Esophagus squamous epithelium (tissue), 5 donors: ENCODE measurements around the gene MEPCE. TPM values are rescaled to one million over a fixed set of nuclear protein-coding genes. Genes with fewer than 3 reads are reported as not detected.
A peak's percentile ranks its signal among the peaks of the same experiment; 100 is the strongest.

Experiments
- DNase-seq: peaks from one replicate; lab custom pipeline; 2025; lab: John Stamatoyannopoulos, UW
- H3K27ac ChIP-seq, 4 donors: fragments of 200-600 bp; sonication (generic); one replicate each; pipeline ENCODE4 v1.5.1; 2016 to 2019; ENCODE audit warnings: mild to moderate bottlenecking in 1 of 4
- H3K27me3 ChIP-seq, 4 donors: fragments of 200-600 bp; sonication (generic); 1 replicate in 3 of 4; 2 replicates in 1 of 4; pipeline versions ENCODE4 v1.5.1 to v1.6.0; 2017 to 2021; ENCODE audit warnings: antibody characterized with exemption in 1 of 4
- H3K36me3 ChIP-seq, 3 donors: fragments of 200-600 bp; sonication (generic); one replicate each; pipeline ENCODE4 v1.5.1; 2016 to 2019
- H3K4me1 ChIP-seq, 3 donors: fragments of 200-600 bp; sonication (generic); one replicate each; pipeline ENCODE4 v1.5.1; 2017 to 2019
- H3K4me3 ChIP-seq, 4 donors: fragments of 200-600 bp; sonication (generic); 1 replicate in 3 of 4; 2 replicates in 1 of 4; pipeline ENCODE4 v1.5.1; 2016 to 2019; ENCODE audit warnings: mild to moderate bottlenecking in 2 of 4, moderate library complexity in 1 of 4
- H3K9me3 ChIP-seq, 3 donors: fragments of 200-600 bp; sonication (generic); one replicate each; pipeline ENCODE4 v1.5.1; 2016 to 2019
- POLR2A ChIP-seq, 4 donors: fragments of 450-650 bp; IDR thresholded peaks; one replicate each; pipeline ENCODE4 v1.6.1; 2017; ENCODE audit warnings: antibody characterized with exemption in 4 of 4, mild to moderate bottlenecking in 4 of 4, moderate library complexity in 3 of 4
- WGBS, 2 donors: methylation state at CpG; one replicate each; pipeline ENCODE4 v1.1.5; 2018; 5-methylcytosine and 5-hydroxymethylcytosine counted together
- intact Hi-C: fragments of 100-400 bp; cut with DNase I; formaldehyde crosslinking; loops from one replicate; pipeline ENCODE4 v1.15.0; 2022
- total RNA-seq, 4 donors: library from RNA; depleted of rRNA; stranded (reverse); fragments of >200 nt; gene quantifications; one replicate each; pipeline ENCODE4 v1.1.0, GENCODE V29; 2016
- TF ChIP-seq, protein P1 (sequence below), 6 experiments: fragments of 450-650 bp in 4 of 6; fragments of 200-600 bp in 2 of 6; sonication (generic) in 2 of 6; IDR thresholded peaks; one replicate each; pipeline ENCODE4 v1.5.1; 2016 to 2019; ENCODE audit warnings: antibody characterized with exemption in 6 of 6, mild to moderate bottlenecking in 4 of 6, moderate library complexity in 4 of 6
- donor health status: DM: yes; HTN: yes; CAD: no.

The MEPCE gene
- total RNA-seq, 4 donors from 2014 or later, result 18.0 to 27.7 (median 23.4) TPM

DNA sequence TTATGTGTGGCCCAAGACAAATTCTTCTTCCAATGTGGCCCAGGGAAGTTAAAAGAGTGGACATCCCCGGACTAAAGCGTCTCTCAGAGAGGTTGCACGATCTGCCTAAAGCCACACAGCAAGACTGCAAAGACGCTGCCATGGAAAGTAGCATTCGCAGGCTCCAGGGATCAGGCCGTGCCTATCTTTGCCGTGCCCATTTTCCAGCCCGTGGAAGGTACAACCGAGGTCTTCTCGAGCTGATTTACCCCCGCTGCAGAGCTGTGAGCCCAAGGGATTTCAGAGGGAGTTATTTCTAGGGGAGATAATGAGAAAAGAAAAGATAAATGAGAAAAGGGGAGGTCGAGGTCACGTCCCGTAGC, 53.1 kb downstream of the MEPCE start:
- no peak for DNase-seq
- peaks cover 14 to 52% (median 22%) of the 10 kb centered on the region in 3 donors for H3K4me1 ChIP-seq
- intact Hi-C loops, result no loop called here
- no peaks in the 10 kb centered on the region for H3K36me3 ChIP-seq
- no peaks in the 10 kb centered on the region for H3K27me3 ChIP-seq
- no peaks in the 10 kb centered on the region for H3K9me3 ChIP-seq
- TF ChIP-seq POLR2A (IDR thresholded peaks at IDR 0.05), result no peak
- TF ChIP-seq, protein P1, sequence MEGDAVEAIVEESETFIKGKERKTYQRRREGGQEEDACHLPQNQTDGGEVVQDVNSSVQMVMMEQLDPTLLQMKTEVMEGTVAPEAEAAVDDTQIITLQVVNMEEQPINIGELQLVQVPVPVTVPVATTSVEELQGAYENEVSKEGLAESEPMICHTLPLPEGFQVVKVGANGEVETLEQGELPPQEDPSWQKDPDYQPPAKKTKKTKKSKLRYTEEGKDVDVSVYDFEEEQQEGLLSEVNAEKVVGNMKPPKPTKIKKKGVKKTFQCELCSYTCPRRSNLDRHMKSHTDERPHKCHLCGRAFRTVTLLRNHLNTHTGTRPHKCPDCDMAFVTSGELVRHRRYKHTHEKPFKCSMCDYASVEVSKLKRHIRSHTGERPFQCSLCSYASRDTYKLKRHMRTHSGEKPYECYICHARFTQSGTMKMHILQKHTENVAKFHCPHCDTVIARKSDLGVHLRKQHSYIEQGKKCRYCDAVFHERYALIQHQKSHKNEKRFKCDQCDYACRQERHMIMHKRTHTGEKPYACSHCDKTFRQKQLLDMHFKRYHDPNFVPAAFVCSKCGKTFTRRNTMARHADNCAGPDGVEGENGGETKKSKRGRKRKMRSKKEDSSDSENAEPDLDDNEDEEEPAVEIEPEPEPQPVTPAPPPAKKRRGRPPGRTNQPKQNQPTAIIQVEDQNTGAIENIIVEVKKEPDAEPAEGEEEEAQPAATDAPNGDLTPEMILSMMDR (IDR thresholded peaks at IDR 0.05), result no peak
- WGBS, 2 donors, result 29 to 39% methylated on average over 12 to 13 of the region's 14 CpGs
- peak overlapping the region; percentile 53 to 88 (median 66) for H3K4me3 ChIP-seq
- H3K27ac ChIP-seq, result peak overlapping the region; percentile 71 to 84 (median 75)

DNA sequence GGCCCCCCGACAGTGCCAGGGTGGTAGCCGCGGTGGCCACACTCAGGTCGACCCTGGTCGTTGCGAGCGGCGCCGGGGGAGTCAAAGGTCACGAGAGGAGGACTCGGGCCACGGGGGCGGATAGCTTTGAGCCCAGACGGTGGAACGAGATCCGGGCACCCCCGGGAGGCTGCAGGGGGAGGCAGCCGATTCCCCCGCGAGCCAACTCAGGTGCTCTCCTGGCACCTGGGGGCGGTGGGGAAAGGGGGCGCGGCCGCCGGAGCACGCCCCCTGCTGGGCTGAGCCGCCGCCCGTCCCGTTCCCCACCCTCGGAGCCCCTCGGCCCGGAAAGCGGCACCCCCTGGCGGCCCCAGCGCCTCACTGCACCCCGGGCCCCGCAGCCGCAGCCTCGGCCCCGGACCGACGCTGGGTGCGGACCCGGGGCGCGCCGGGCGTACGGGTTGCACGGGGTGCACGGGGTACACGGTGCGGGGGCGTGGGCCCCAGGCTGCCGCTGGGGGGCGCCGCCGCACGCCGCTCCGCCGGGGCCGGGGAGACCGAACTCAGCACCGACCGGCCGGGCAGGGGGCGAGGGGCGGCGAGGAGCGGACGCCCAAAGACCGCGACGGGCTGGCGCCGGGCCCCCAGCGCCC, 53.6 kb downstream of the MEPCE start:
- DNase-seq, result no peak
- WGBS, 2 donors, result 0 to 1% methylated on average over 16 to 30 of the region's 79 CpGs
- Histone ChIP-seq H3K4me1 (peaks cover 14 to 49% (median 19%) of the 10 kb centered on the region in 3 donors), H3K27ac (peak overlapping the region; percentile 71 to 84 (median 75)), H3K27me3 (no peaks in the 10 kb centered on the region), H3K4me3 (peak overlapping the region; percentile 53 to 88 (median 66)), H3K9me3 (no peaks in the 10 kb centered on the region), H3K36me3 (peaks cover 0 to 3% (median 0%) of the 10 kb centered on the region in 3 donors)
- intact Hi-C loops, result no loop called here
- no peak for TF ChIP-seq POLR2A (IDR thresholded peaks at IDR 0.05)
- TF ChIP-seq, protein P1 (IDR thresholded peaks at IDR 0.05), result peak; percentile 82 to 99 (median 99)

Other genes starting within 250 kb of the MEPCE start
- gene PVRIG, start 209.9 kb upstream of the MEPCE start, total RNA-seq, result under 1 TPM; 0.26 to 0.99 (median 0.67) TPM
- not detected for gene SPDYE3, start 122.1 kb upstream of the MEPCE start, total RNA-seq
- 10 to 100 TPM; 11.1 to 38.1 (median 25.7) TPM for gene PILRB, start 71.7 kb upstream of the MEPCE start, total RNA-seq
- 1 to 10 TPM in 2 of 4 donors, under 1 TPM in 2; 0.61 to 5.0 (median 1.1) TPM for gene PILRA, start 56.3 kb upstream of the MEPCE start, total RNA-seq
- 1 to 10 TPM in 2 of 4 donors, under 1 TPM in 2; 0.83 to 4.2 (median 1.5) TPM for gene ZCWPW1, start 1.1 kb upstream of the MEPCE start, total RNA-seq
- gene PPP1R35, start 6.7 kb downstream of the MEPCE start, total RNA-seq, result 10 to 100 TPM; 18.4 to 28.2 (median 26.4) TPM
- not detected for gene SPACDR, start 34.4 kb downstream of the MEPCE start, total RNA-seq
- gene TSC22D4, start 49.4 kb downstream of the MEPCE start, total RNA-seq, result 10 to 100 TPM; 29.2 to 65.0 (median 33.7) TPM
- gene NYAP1, start 54.1 kb downstream of the MEPCE start, total RNA-seq, result 1 to 10 TPM in 1 of 4 donors, under 1 TPM in 2, not detected in 1; 0.31 to 1.1 (median 0.57) TPM
- gene AGFG2, start 109.4 kb downstream of the MEPCE start, total RNA-seq, result 10 to 100 TPM; 14.5 to 49.2 (median 26.6) TPM
- gene SAP25, start 144.1 kb downstream of the MEPCE start, total RNA-seq, result 1 to 10 TPM in 1 of 4 donors, under 1 TPM in 1, not detected in 2; 0.38 to 1.8 TPM
- 10 to 100 TPM; 50.1 to 84.0 (median 70.4) TPM for gene LRCH4, start 156.3 kb downstream of the MEPCE start, total RNA-seq
- gene FBXO24, start 156.5 kb downstream of the MEPCE start, total RNA-seq, result 1 to 10 TPM in 1 of 4 donors, under 1 TPM in 2, not detected in 1; 0.19 to 1.6 (median 0.29) TPM
- gene PCOLCE, start 172.5 kb downstream of the MEPCE start, total RNA-seq, result 10 to 100 TPM in 2 of 4 donors, 1 to 10 TPM in 2; 4.6 to 23.8 (median 9.9) TPM
- 10 to 100 TPM in 3 of 4 donors, 1 to 10 TPM in 1; 7.6 to 22.4 (median 15.5) TPM for gene MOSPD3, start 182.7 kb downstream of the MEPCE start, total RNA-seq
- gene TFR2, start 211.7 kb downstream of the MEPCE start, total RNA-seq, result 1 to 10 TPM in 1 of 4 donors, under 1 TPM in 3; 0.38 to 1.1 (median 0.84) TPM
- not detected for gene ACTL6B, start 226.6 kb downstream of the MEPCE start, total RNA-seq
- gene GNB2, start 243.9 kb downstream of the MEPCE start, total RNA-seq, result 100 to 1,000 TPM; 186 to 306 (median 226) TPM